GM19240 (cell line): ENCODE results near the gene GRAMD1A.

ENCODE experiments used
- DNase-seq: peaks from one replicate; pipeline ENCODE4 v3.0.0; 2011; ENCODE audit warnings: low spot score; ENCODE audit not compliant: insufficient read length

The GRAMD1A gene

GRCh38 chr19:35052599-35053190, 52.6 kb downstream of the GRAMD1A start:
- no peak for DNase-seq

DNA sequence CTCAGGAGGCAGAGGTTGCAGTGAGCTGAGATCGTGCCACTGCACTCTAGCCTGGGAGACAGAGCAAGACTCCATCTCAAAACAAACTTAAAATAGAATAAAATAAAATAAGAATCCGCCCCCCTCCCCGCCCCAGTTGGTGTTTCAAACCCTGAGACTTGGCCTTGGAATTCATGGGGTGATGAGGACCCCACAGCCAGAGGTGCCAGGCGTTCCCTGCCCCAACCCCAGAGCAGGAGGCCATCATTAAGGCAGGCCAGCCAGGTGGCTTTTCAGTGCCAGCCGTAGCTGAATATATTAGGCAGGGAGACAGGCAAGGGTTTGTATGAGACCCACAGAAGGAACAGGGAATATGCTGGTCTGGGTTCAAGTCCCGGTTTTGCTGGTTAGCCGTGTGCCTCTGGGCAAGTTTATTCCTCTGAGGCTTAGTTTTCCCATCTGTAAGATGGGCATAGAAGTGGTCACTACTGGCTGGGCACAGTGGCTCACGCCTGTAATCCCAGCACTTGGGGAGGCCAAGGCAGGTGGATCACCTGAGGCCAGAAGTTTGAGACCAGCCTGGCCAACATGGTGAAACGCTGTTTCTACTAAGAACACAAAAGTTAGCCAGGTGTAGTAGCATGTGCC, 53.7 kb downstream of the GRAMD1A start:
- DNase-seq, result no peak

GRCh38 chr19:35054626-35055025, 54.5 kb downstream of the GRAMD1A start:
- no peak for DNase-seq

DNA sequence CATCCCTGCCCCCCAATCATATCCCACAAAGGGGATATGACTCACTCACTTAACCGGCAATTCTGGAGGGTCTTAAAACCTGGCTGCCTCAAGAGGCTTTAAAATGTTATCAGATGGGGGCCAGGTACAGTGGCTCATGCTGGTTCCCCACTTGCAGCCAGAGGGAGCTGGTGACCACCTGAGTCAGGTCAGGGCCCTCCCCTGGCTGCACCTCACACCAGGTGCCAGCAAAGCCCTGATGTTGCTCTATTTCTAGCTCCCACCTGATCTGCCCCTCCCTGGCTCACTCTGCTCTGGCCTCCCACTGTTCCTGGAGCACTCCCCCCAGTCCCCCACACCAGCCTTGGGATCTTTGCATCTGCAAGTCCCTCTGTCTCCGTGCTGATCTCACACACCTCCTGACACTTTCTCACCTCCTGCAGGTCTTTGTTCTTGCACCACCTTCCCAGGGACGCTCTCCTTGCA, 55.6 kb downstream of the GRAMD1A start:
- DNase-seq, result no peak

DNA sequence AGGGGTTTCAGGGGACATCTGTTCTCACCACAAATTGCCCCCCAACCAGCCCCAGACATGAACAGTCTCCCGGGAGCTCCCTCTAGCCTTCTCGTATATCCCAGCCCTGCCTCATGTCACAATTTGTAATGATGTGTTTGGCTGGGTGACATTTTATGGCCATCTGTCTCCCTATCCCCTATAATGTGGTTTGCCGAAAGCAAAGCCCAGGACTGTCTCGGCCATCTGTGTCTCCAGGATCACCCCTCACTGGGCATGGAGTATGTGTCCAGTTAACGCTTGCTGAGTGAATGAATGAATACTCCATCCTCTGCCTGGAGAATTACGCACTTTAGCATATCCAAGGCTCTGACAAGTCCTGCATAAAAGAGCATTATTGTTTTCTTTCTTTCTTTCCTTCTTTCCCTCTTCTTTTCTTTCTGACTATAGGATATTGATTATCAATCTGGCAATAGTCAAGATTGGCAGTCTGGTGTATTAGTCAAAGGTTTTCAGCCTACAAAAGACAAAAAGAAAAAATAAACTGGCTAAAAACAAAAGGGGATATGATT, 56.5 kb downstream of the GRAMD1A start:
- DNase-seq, result no peak

GRCh38 chr19:35058370-35058769, 58.2 kb downstream of the GRAMD1A start:
- no peak for DNase-seq

DNA sequence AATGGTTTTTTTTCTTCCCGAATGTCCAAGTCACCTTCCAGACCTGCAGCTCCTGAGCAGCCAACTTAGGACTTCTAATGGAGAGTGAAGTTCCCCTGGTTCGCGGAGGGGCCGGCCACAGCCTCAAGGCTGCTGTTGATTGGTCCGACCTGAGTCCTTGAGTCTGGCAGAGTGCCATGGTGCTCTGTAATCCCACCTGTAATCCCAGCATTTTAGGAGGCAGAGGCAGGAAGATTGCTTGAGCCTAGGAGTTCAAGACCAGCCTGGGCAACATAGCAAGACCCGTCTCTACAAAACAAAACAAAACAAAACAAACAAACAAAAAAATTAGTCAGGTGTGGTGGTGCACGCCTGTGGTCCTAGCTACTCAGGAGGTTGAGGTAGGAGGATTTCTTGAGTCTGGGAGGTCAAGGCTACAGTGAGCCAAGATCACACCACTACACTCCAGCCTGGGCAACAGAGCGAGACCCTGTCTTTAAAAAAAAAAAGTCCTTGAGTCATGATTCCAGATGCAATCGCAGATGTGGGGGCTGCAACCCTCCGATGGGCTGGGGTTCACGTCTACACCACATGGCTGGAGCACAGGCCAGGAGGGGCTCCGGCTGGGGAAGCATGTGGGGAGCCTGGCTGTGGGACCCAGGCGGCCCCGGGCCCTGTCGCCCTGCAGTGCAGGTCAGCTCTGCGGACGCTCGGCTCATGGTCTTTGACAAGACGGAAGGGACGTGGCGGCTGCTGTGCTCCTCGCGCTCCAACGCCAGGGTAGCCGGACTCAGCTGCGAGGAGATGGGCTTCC, 59.1 kb downstream of the GRAMD1A start:
- no peak for DNase-seq

GRCh38 chr19:35059799-35060091, 59.6 kb downstream of the GRAMD1A start:
- DNase-seq, result no peak

DNA sequence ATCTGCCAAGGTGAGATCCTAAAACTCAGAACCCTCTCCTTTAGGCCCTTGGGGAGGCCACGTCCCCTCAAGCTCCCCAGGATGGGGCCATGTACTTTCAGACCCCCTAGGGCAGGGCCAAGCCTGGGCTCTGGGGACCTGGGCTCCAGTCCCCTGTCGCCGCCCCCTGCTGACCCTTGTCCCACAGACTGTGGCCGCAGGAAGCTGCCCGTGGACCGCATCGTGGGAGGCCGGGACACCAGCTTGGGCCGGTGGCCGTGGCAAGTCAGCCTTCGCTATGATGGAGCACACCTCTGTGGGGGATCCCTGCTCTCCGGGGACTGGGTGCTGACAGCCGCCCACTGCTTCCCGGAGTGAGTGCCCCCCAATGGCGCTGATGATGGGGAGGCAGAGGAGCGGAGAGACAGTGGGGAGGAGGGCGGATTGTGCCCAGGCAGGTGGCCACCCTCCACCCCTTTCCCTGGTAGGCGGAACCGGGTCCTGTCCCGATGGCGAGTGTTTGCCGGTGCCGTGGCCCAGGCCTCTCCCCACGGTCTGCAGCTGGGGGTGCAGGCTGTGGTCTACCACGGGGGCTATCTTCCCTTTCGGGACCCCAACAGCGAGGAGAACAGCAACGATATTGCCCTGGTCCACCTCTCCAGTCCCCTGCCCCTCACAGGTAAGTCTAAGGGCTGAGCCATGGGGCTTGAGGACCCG, 60.2 kb downstream of the GRAMD1A start:
- no peak for DNase-seq

- no peak for DNase-seq
Observed at GRCh38 chr19:35061583-35062373, 61.7 kb downstream of the GRAMD1A start.

- no peak for DNase-seq
Observed at GRCh38 chr19:35062942-35063341, 62.8 kb downstream of the GRAMD1A start.

DNA sequence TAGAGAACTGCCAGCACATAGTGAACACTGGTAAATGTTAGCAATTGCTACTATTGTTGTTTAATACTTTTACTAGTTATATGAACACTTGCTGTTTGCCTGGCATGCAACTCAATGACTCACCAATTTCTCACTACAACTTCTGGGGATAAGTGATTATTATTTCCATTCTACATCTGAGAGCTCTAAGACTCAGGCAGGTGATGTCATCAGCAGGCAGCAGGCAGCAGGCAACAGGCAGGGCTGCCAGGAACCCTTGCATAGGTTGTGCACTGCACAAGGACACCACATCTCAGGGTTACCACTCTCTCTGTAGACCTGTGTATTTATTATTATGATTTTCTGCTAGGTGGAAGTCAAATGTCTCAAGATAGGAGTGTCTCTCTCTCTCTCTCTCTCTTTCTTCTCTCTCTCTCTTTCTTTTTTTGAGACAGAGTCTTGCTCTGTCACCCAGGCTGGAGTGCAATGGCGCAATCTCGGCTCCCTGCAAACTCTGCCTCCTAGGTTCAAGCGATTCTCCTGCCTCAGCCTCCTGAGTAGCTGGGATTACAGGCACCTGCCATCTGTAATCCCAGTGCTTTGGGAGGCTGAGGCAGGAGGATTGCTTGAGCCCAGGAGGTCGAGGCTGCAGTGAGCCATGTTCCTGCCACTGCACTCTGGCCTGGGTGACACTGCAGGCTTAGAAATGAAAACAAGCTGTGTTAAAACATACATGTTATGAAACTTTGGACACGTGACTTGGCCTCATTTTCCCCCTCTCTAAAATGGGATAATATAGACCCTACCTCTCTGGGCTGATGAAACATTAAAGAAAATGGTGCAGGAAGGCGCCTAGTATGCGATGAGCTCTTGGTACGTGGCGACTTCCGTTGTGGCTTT, 64.1 kb downstream of the GRAMD1A start:
- DNase-seq, result no peak

DNA sequence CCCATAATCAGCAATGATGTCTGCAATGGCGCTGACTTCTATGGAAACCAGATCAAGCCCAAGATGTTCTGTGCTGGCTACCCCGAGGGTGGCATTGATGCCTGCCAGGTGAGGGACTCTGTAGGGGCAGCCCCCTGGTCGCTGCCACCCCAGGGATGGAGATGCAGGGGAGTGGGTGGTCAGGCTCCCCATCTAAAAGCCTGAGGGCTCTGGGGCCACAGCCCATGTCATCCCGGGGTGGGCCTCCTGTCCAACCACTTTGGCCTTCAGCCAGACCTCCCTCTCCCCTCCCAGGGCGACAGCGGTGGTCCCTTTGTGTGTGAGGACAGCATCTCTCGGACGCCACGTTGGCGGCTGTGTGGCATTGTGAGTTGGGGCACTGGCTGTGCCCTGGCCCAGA, 65.5 kb downstream of the GRAMD1A start:
- DNase-seq, result no peak

GRCh38 chr19:35066121-35066520, 66.0 kb downstream of the GRAMD1A start:
- DNase-seq, result no peak

DNA sequence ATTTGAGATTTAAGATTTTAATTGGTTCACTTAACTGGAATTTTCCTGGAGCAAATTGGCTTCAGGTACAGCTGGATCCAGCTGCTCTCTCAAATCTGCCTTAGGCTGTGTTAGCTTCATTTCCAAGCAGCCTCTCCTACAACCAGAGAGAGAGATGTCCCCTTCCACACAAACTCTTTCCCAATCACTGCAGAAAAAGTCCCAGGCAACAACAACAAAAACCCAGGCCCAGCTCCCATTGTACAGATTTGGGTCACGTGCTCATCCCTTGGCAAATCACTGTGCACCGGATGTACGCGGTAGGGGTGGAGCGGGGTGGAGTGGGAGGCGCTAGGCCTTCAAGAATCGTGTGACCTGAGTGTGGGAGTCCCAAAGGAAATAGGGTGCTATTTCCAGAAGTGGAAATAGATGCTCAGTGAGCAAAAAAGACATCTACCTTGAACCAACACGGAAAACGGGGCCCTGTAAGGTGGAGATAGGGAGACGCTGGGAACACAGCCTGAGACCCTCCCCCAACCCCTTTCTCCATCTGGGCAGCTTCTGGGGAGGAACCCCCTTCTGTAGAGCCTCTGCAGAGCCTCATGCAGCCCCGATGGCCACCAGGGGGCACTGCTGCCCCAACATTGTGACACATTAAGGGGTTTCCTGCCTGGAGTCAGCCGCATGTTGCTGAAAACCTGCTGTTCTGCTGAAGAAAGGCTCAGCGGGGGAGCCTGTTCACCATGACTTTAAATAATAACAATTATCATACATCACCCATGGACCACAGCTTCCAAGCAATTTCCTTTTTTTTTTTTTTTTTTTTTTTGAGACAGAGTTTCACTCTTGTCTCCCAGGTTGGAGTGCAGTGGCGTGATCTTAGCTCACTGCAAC, 66.8 kb downstream of the GRAMD1A start:
- peak; percentile 95 for DNase-seq

DNA sequence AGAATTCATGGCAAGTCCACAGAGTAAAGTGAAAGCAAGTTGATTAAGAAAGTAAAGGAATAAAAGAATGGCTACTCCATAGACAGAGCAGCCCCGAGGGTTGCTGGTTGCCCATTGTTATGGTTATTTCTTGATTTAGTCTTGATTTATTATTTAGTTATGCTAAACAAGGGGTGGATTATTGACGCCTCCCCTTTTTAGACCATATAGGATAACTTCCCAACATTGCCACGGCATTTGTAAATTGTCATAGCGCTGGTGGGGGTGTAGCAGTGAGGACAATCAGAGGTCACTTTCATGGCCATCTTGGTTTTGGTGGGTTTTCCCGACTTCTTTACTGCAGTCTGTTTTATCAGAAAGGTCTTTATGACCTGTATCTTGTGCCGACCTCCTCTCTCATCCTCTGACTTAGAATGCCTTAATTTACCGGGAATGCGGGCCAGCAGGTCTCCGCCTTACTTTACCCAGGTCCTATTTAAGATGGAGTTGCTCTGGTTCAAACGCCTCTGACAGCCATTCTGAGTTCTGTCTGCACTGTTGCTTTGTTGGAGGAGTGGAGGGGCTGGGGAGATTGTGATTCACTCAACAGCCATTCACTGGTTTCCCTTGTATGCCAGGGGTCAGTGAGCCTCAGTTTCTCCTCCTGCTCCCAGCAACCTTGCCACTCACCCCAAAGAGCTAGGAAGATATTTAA, 69.0 kb downstream of the GRAMD1A start:
- no peak for DNase-seq

DNA sequence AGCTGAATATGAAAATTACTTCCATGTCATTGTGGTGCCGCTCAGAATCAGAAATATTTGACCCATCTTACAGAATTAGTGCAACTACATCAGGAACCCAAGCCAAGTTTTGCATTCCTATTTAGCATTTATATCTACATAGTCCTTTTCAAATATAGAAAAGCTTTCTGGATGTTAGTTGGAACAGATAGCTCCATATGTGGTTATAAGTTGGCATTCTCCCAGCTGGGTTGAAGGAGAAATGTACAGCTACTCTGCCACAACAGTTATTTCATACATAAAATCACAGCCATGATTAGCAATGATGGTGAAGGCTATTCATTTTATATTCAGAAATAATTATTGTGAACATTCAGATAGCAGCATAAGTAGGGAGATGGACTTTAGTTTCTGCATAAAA, 69.6 kb downstream of the GRAMD1A start:
- DNase-seq, result no peak

DNA sequence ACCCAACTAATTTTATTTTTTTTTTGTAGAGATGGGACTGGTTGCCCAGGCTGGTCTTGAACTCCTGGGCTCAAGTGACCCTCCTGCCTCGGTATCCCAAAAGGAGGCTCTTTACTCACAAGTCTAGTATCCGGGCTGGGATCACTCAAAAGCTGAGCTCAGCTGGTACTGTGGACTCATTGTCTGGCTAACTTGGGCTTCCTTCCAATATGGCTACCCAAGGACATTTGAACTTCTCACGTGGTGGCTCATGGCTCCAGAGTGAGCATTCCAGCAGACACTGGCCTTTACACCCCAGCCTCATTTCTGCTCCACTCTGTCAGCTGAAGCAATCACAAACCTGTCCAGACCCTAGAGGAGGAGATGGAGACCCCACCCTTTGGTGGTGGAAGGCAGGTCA, 70.3 kb downstream of the GRAMD1A start:
- no peak for DNase-seq

GRCh38 chr19:35073516-35073915, 73.4 kb downstream of the GRAMD1A start:
- no peak for DNase-seq
